ENCODE measurements around the gene PTPRZ1.

Gene PTPRZ1

DNA sequence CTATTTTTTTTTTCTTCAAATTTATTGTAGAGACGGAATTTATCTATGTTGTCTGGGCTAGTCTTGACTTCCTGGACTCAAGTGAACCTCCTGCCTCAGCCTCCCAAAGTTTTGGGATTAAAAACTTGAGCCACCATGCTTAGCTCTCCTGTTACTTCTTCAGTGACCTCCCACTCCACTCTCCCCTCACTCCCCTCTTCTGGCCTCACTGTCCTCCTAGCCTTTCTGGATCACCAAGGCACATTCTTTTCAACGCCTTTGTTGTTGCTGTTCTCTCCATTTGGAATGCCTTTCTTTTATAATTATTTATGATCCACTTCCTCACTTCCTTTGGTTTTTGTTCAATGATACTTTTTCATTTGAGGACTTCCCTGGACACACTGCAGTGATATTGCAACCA lies 17.9 kb downstream of the PTPRZ1 start:
- no peak for DNase-seq (ENCODE audit: low read depth in 3 of 3, low spot score in 1 of 3)

DNA sequence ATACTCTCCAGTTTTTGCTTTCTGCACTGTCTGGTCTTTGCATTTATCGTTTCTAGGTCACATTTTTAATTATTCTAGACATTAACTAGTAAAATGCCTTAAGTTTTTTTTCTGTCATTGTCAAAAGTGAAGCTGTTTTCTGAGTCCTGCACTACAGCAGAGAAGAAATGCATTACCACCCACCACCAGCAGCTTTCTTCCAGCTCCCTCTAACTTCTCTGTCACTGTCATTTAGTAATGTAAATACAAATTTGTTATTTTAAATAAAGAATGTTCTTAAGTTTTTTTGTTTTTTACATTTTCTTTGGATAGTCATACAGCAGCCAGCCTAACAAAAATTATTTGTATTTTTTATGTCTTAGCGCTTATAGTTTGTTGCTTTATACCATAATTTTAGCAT lies 18.8 kb downstream of the PTPRZ1 start:
- no peak for DNase-seq (ENCODE audit: low read depth in 3 of 3, low spot score in 1 of 3)

DNA sequence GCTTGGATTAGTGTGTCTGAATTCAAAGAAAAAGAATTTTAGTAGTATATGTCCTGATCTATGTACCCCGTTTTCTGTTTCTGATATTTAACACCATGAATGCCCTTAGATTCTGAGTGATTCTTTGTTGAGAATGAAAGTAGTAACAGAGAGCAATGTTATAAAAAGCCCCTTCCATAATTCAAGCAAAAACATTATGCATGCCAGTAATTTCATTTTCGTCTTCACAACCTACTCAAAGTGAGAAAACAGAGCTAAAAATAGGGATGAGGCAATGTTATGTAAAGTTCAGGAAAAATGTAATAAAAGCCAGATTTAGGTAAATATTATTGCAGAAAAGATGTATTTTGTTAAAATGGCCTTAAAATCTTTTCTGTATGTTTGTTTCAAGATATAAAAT lies 28.1 kb downstream of the PTPRZ1 start:
- no peak for DNase-seq (ENCODE audit: low read depth in 3 of 3, low spot score in 1 of 3)

DNA sequence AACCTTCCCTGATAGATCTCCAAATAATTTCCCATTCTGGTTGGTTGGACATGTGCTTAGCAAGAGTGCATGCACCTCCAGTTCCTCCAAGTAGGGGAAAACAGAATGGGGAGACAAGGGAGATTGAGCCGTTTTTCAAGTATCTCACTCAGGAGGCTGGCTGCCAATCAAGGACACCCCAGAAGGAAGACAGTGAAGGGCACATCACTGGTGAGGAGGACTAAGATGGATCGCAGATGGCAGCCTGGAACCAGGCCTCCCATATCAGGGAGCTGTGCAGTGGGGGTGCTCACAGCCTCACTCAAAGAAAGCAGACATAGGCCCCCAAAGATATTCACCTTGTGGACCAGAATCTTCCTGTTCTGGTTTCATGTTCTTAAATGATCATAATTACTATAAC lies 31.2 kb downstream of the PTPRZ1 start:
- DNase-seq (ENCODE audit: low read depth in 3 of 3, low spot score in 1 of 3), result no peak

DNA sequence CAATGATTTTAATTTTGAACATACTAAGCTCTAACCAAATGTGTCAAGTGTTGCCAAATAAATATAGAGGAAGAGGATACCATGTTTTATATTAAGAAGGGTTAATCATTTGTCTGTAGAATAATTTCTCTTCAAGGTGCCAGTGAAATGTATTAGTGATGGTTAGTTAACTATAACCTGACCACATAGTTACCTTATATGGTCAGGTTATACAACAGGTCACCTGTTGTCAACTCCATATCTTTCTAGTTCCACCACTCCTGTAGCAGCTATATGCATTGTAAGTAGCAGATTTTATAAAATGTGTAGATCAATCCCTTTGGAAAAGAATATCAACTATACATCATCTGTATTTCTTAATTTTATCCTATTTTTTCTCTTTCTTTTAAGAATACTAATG lies 35.1 kb downstream of the PTPRZ1 start:
- DNase-seq (ENCODE audit: low read depth in 3 of 3, low spot score in 1 of 3), result no peak

DNA sequence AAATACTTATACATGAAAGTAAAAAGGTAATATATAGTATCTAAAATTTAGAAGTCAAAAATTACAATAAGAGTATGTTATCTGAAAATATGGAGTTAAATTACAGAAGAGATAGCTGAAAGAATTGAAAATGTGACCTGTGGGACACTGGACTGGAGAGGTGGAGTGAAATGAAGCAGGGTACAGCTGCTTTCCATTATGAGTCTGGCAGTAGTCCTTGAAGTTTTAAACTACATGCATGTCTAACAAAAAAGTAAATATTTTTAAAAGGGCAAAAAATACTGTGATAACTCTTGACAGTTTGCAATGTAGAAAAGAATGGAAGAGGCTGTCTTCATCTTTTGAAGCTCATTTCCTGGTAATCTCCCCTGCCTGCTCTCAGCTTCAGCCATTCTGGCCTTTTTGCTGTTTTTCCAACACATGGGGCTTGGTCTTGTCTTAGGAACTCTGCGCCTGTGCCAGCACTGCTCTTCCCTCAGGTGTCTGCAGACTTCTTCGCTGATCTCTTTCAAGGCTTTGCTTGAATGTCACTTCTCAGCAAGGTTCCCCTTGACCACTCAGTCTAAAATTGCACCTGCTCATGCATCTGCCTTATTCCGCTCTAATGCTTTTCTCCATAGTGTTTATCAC lies 36.9 kb downstream of the PTPRZ1 start:
- no peak for DNase-seq (ENCODE audit: low read depth in 3 of 3, low spot score in 1 of 3)

DNA sequence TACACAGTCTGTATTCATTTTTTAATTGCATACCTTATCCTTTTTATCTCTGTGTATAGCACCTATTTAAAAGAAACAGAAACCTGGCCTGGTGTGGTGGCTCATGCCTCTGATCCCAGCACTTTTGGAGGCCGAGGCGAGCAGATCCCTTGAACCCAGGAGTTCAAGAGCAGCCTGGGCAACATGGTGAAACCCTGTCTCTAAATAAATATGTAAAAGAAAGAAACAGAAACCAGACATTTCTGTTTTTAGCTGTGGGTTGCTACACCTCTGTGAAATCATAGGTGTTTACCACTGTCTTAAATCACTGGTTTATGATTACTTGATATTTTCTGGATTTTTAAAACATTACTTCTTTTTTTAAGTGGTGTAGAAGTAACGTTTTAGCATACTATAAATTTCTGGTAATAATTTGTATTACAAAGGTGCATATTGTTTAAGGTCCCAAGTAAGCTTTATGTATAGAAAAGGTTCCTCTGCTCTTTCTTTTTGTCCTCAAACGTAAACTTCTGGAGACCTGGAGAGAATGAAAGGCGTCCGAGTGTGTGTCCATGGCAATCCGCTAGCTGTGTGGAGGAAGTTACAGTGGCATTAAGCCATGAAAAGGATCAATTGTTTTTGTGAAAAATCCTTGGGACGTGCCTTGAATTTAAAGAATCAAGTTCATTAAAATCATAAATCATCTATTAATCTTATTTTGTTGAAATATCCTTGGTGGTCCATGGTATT lies 41.1 kb downstream of the PTPRZ1 start:
- DNase-seq (ENCODE audit: low read depth in 3 of 3, low spot score in 1 of 3), result no peak

DNA sequence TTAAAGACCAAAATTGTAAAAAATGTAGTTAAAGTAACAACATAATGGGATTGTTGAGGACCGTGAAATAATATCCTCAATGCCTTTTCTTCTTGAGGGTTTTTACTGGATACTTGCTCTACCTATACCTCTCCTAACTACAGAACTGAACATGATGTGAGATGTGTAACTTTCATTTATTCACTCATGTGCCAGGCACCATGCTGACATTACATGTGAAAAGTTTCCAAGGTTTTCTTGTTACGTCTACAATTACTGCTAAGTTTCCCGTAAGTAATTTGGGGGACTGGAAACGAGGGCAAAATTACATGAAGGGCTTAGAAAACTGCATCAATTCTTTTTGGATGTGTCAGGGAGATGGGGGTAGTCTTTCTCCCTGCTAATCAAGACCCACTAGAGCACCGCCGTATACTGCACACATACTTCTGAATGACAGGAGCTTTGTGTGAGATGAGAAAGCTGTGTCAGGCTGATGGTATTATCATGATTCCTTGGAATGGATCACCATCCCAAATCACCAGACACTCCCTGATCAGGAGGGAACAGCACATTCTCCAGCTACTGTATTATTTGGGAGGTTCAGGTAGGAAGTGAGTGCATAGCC lies 41.8 kb downstream of the PTPRZ1 start:
- no peak for DNase-seq (ENCODE audit: low read depth in 3 of 3, low spot score in 1 of 3)

DNA sequence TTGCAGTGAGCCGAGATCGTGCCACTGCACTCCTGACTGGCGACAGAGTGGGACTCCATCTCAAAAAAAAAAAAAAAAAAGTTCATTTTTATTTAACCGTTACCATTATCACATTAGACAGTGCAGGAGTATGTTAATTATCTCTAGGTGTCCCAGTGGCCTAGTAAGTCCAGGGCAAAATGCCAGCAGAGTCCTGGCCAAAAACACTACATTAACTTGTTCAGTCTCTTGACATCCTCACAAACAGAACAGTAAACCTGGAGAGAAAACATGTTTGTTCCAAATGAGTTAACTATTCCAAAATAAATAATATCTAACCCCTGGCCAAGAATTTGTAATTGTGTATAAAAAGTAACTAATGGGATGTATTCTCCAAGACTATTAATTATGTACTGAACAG lies 43.2 kb downstream of the PTPRZ1 start:
- DNase-seq (ENCODE audit: low read depth in 3 of 3, low spot score in 1 of 3), result no peak

DNA sequence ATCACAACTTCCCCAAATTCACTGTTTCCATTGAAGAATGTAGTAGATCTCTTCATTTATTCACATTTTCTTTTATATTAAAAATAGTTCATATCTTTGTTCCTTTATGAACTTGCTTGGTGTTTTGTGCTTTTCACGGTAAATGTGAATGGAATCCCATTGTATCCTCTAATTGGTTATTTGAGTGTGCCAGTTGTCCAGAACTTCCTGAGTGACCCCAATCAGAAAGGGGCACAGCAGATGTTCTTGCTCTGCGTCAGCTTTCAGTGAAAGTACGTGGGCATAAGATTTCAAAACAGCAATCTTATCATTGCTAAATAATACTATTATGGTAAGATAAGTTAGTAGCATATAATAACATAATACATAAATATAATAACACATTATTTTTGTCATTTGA lies 47.0 kb downstream of the PTPRZ1 start:
- no peak for DNase-seq (ENCODE audit: low read depth in 3 of 3, low spot score in 1 of 3)

DNA sequence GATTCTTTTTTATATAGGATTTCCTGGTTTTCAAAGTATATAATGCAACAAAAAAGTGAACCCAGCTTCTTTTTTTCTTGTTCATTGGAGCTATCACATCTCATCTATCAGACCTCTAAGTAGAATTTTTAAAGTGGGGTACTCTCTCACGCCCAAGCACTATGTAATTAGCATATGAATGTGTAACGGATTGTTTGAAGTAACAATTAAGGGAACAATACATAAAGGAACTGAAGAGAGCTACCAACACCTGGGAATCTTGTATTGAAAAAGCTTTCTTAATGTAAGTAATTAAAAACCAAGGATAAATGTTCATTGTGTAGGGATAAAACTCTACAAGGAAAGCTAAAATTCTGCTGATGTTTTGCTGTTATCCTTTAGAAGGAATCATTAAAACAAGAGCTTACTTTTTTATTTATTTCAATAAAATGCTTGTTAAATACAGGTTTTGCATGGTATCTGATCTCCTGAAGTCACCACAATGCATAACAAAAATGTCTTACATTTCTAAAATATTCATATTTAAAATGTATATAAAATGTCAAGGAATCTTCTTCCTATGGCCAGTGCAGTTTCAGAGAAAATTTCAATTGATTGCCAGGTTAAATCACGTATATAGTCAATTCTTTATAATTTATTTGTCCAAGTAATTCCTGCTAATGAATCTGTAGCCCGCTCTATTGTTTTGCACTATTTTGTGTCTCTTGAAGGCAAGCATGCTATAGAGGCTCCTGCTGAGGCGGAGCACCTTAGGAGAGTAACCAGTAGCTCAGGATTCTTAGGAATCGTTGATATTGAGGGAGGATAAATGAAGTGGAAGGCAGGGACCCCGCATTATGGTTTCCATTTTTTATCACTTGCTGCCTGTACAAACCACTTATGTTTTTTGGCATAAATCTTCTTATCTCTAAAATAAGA lies 51.6 kb downstream of the PTPRZ1 start:
- DNase-seq (ENCODE audit: low read depth in 3 of 3, low spot score in 1 of 3), result no peak

DNA sequence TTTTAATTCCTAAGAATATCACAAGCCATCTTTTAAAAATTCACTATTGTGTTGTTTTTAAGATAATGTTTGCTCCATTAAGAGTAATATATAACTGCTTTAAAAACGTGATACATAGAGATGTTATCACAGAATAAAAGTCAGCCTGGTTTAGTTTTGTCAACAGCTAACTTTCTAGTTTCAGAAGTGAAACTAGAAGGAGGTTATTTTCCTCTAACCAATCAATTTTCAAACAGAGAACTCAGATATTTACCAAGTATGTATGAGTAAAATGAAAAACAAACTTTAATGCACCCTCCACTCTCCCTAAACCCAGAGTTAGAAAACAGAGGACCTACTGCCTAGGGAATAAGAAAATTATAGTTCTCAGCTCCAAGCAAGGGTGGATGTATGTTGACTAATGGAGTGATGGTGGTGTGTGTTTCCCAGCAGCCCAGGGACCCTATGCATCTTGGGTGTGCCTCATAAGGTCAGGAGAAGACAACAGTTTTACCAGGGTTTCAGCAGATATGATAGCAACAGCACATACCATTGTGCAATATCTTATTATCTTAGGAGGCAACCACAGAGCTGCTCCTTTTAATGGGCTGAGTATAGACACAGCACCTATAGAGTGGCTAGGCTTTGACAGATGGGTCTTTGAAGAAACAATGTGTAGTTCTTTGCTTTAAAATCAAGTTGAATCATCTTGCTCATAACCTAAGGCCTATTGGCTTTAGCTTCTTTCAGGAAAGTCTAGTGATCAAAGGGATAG lies 58.4 kb downstream of the PTPRZ1 start:
- DNase-seq (ENCODE audit: low read depth in 3 of 3, low spot score in 1 of 3), result no peak

DNA sequence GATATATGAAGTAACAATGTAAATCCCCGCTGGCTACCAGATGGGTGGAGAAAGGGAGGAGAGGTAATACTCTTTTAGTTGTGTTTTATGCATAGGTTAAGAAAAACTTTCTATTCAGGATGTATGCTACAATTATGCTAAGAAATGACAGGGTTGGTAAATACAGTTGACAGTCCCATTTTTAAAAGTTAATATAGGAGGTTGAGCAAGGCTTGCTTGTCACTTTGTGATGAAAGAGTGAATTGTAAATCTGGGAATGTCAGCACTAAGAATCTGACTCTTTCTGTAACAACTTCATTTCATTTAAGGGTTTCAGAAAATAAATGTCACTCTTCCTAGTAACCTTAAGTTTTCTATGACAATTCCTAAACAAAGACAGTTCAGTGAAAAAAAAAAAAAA lies 59.8 kb downstream of the PTPRZ1 start:
- no peak for DNase-seq (ENCODE audit: low read depth in 3 of 3, low spot score in 1 of 3)

DNA sequence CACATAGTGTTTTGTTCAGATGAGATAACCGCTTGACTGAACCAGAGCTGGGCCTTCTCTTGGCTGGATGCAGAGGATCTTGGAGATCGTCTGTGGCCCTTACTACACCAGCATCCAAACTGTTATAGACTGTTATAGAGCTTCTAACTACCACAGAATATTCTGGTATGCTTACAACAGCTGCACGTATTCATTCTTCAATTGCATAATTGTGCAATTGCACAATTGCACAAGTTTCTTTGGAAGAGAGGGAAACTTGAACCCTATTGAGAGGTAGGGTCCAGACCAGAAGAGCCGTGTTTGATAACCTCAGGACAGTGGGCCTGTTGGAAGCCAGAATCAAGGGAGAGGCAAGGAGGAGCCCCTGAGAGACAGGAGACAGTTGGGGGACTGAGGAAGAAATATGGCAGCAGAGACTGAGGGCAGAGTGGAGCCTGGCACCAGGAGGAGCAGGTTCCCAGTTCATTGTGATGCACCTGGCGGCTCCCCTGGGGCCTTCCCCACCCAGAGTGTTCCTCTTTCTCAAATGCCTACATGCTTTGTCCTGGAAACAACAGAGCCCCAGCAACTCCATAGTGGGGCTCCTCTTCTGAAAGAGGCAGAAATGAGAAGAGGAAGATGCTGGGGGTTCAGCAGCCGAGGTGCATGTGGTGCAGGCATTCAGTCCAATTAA lies 64.1 kb downstream of the PTPRZ1 start:
- DNase-seq (ENCODE audit: low read depth in 3 of 3, low spot score in 1 of 3), result no peak

DNA sequence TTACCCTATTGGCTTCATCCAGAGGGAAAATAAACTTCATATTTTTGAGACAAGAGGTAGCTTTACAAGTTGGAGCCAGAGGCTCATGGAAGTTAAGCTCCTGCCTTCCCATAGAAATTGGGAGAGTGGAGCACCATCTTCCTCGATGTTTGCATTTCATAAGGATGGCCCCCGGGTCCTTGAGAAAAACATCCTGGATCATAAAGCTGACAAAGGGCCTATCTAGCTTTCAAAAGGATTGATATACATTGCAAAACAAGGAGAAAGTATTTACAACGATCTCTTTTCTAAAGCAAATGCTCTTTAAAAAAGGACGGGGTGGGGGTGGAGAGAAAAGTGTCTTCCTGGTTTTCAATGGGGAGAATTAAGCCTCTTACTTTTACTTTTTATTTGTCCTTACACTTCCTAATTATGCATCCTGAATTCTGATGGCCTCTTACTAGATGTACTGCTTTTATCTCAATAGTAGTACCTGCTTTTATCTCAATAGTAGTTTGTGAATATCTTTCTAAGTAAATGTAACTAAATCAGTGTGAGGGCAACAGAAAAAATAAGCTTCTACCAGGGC lies 65.6 kb downstream of the PTPRZ1 start:
- no peak for DNase-seq (ENCODE audit: low read depth in 3 of 3, low spot score in 1 of 3)

DNA sequence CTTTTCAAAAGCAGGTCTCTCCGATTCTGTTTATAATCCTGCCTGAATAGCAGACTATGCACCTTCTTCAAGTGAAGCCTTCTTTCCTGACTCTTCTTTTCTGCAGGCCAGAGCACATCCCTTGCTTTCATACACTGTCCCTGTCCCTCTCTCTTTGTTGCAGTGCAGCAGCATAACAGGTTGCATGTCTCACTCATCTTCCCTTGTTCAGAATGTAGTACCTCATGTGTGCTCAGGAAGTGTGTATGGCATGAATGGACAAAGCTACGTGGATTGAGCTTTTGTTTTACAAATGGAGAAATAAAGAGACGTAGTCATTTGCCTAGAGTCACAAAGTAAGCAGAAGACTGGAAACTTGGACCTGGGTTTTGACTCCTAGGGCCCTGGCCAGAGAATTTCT lies 68.0 kb downstream of the PTPRZ1 start:
- no peak for DNase-seq (ENCODE audit: low read depth in 3 of 3, low spot score in 1 of 3)

DNA sequence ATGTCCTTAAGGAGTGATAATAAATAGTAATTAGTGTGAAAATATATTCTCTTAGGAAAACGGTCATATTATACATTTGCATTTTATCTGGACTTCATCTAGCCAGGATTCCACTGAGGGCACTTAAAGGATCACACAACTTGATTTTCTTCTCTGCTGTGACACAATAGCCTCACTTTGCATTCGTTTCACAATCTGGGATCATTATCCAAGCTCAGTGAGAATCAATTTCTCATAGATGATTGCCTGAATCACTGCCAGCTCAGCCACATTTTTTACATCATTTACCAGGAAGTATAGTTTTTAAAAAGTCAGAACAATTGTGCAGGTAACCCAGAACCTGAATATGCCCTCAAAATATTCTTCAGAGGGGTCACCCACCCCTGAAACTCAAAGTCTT lies 68.9 kb downstream of the PTPRZ1 start:
- DNase-seq (ENCODE audit: low read depth in 3 of 3, low spot score in 1 of 3), result no peak

DNA sequence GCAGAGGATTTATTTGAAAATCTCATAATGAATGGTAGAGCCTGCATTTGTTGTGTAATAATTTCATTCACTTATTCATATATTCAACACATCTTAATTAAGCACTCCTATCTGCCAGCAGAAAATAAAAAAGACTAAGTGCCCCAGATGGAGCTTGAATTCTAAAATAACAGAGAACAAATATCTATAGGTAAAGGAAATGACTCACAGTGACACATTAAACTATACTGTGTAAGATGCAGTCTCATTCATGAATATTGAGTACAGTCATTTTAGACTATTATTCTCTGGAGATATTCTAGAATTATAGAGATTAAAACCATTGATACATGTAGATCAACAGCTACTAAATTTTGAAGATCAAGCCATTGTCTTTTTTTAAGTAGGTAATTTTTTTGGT lies 72.1 kb downstream of the PTPRZ1 start:
- DNase-seq (ENCODE audit: low read depth in 3 of 3, low spot score in 1 of 3), result no peak

DNA sequence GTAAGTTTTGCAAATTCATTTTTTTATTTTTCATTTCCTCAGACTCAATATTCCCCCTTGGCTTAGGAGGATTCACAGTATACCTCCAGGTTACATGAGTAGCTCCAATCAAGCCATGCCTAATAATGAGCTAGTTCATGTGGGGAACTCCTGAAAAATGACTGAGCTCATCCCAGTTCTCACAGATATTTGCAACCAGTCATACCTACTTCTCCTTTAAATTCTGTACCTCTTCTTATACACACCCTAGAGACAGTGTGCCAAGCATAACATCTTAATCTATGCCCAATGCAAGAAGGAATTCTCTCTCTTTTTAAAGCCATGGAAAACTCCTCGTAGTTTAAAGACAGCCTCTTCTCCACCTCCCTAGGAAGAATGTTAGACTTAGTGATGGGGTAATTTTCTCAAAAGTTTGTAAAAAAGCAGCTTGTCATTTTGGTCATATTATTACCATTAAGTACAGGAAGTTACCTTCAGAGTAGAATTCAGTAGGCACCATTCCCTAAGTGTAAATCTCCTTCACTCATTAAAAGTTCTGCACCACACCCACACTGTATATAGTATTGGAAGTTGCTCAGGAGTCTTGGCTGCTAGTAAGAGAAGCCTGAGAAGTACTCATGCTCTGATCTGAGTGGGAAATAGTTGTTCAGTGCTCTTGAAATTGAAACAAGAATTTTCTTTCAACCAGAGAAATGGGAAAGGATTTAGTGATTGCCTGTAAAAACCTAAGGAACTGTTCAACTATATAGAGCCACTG lies 72.7 kb downstream of the PTPRZ1 start:
- DNase-seq (ENCODE audit: low read depth in 3 of 3, low spot score in 1 of 3), result no peak
